ENCODE measurements around the gene RBMX. TPM values are rescaled to one million over a fixed set of nuclear protein-coding genes. Genes with fewer than 3 reads are reported as not detected.

Gene RBMX
- total RNA-seq, 1 experiment from 2014 or later: 414 TPM

- Histone ChIP-seq H2AFZ (ENCODE audit: low read length) (no peak overlapping the region), H2BK20ac (ENCODE audit: low read depth, low read length, poor library complexity, severe bottlenecking) (no peak overlapping the region), H3T11ph (ENCODE audit: low read length) (no peak overlapping the region), H3K23me2 (ENCODE audit: insufficient read length, low read depth, low read length, poor library complexity, severe bottlenecking) (peaks cover 4% of the 10 kb centered on the region), H3K27me3 (ENCODE audit: insufficient read depth, low read length) (no peaks in the 10 kb centered on the region), H2BK5ac (ENCODE audit: insufficient read length, low read length) (no peak overlapping the region), H3K27ac (ENCODE audit: insufficient read length, low read depth, low read length) (no peak overlapping the region), H4K5ac (ENCODE audit: insufficient read length, low read depth, low read length) (no peak overlapping the region), H3K79me1 (ENCODE audit: insufficient read depth, low read depth, low read length, poor library complexity, severe bottlenecking) (no peaks in the 10 kb centered on the region), H3K9ac (ENCODE audit: extremely low read depth, insufficient read length, low read length) (peak overlapping the region; percentile 36), H2AK5ac (ENCODE audit: insufficient read length, low read length) (no peak overlapping the region), H2BK15ac (ENCODE audit: low read depth, low read length) (no peak overlapping the region), H3K23ac (ENCODE audit: insufficient read length, low read depth, low read length) (no peak overlapping the region), H4K8ac (replicated peaks; ENCODE audit: insufficient read length, low read depth, low read length) (no peak overlapping the region), H2BK120ac (ENCODE audit: low read depth, low read length, poor library complexity, severe bottlenecking) (no peak overlapping the region), H4K91ac (ENCODE audit: insufficient read length, low read depth, low read length) (no peak overlapping the region), H3K4me1 (ENCODE audit: insufficient read depth, low read length) (no peaks in the 10 kb centered on the region; the same call in 1 of the 2 replicates), H2BK12ac (ENCODE audit: insufficient read length, low read depth, low read length) (no peak overlapping the region), H3K9me3 (ENCODE audit: control insufficient read depth, low read depth, low read length) (peaks cover 14% of the 10 kb centered on the region), H3K14ac (ENCODE audit: insufficient read depth, low read length) (no peak overlapping the region), H3K79me2 (ENCODE audit: insufficient read depth, low read length) (no peaks in the 10 kb centered on the region), H4K20me1 (ENCODE audit: control insufficient read depth, insufficient read depth, insufficient read length) (no peaks in the 10 kb centered on the region), H3K56ac (ENCODE audit: insufficient read length, low read depth, low read length) (no peak overlapping the region), H3K4ac (ENCODE audit: low read depth, low read length) (no peak overlapping the region), H3K18ac (ENCODE audit: insufficient read length, low read depth, low read length) (no peak overlapping the region), H3K4me2 (ENCODE audit: insufficient read depth, insufficient read length, low read length) (peak overlapping the region; percentile 30)
- Mint-ChIP-seq H3K4me1 (peaks cover 2 to 8% of the 10 kb centered on the region in 2 experiments; a peak in 2 of 4 replicates), H3K27me3 (ENCODE audit: low read depth) (no peaks in the 10 kb centered on the region; the same call in 1 of the 2 replicates), H3K36me3 (ENCODE audit: insufficient read depth in 1 of 3, low read depth in 3 of 3) (peaks cover 0 to 4% (median 0%) of the 10 kb centered on the region in 3 experiments; a peak in 3 of 7 replicates), H3K27ac (peak overlapping the region; percentile 92 to 95 (median 95); a peak in 4 of 7 replicates), H3K4me3 (peak overlapping the region; percentile 80 to 91), H3K9me3 (peaks cover 62 to 72% of the 10 kb centered on the region in 2 experiments)
- peak; percentile 83 for DNase-seq
- WGBS (ENCODE audit: extremely low coverage, insufficient read length, low lambda C conversion rate): no CpG with 5 or more reads among the region's 47 CpGs
- no peak for TF ChIP-seq CTCF (conservative IDR thresholded peaks at IDR 0.05)
Measured at GRCh38 chrX:136909119-136909705, 28.7 kb upstream of the RBMX start.
